Bone marrow (tissue), 2 donors: ENCODE data around the gene CASKIN1.
"Not testable (repeated sequence)": the region's sequence is repeated elsewhere in the genome, so short reads cannot be mapped to it uniquely, and the experiment has no call there.

ENCODE experiments used
- DNase-seq, 2 donors: peaks; one replicate each; lab custom pipeline; 2025; lab: John Stamatoyannopoulos, UW

The CASKIN1 gene, protein sequence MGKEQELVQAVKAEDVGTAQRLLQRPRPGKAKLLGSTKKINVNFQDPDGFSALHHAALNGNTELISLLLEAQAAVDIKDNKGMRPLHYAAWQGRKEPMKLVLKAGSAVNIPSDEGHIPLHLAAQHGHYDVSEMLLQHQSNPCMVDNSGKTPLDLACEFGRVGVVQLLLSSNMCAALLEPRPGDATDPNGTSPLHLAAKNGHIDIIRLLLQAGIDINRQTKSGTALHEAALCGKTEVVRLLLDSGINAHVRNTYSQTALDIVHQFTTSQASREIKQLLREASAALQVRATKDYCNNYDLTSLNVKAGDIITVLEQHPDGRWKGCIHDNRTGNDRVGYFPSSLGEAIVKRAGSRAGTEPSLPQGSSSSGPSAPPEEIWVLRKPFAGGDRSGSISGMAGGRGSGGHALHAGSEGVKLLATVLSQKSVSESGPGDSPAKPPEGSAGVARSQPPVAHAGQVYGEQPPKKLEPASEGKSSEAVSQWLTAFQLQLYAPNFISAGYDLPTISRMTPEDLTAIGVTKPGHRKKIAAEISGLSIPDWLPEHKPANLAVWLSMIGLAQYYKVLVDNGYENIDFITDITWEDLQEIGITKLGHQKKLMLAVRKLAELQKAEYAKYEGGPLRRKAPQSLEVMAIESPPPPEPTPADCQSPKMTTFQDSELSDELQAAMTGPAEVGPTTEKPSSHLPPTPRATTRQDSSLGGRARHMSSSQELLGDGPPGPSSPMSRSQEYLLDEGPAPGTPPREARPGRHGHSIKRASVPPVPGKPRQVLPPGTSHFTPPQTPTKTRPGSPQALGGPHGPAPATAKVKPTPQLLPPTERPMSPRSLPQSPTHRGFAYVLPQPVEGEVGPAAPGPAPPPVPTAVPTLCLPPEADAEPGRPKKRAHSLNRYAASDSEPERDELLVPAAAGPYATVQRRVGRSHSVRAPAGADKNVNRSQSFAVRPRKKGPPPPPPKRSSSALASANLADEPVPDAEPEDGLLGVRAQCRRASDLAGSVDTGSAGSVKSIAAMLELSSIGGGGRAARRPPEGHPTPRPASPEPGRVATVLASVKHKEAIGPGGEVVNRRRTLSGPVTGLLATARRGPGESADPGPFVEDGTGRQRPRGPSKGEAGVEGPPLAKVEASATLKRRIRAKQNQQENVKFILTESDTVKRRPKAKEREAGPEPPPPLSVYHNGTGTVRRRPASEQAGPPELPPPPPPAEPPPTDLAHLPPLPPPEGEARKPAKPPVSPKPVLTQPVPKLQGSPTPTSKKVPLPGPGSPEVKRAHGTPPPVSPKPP (N-terminal part only)

DNA sequence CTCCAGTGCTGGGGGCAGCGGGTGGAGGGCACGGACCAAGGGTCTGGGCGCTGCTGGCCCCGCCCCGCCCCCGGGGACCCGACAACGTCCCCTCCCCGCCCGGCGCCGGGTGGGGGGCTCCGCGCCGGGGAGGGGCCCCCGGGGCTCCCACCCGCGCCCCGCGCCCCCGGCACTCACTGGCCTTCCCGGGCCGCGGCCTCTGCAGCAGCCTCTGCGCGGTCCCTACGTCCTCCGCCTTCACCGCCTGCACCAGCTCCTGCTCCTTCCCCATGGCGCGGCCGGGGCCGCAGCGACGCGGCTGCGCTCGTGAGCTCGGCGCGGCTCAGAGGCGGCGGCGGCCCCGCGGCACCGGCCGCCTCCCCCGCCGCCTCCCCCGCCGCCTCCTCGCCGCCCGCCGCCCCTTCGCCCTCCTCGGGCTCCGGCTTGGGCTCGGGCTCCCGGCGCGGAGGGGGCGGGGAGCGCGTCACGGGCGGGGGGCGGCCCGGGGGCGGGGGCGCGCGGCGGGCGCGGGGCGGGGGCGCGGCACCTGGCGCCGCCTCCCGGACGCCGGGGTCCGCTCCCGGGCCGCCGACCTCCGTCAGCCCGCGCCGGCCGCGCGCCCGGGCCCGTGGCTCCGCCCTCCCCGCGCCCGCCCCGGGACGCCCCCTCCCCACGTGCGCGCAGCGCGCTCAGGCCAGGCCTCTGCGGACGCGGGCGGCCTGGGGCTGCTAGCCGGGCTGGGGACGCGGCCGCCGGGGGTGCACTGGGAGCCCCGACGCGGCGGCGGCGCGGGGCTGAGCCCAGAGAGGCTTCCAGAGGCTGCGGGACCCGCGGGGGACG, at the start of gene CASKIN1:
Gene CASKIN1 (minus strand): TSS at position 444 of the 819 bp plus-strand sequence. CDS start 173 bp downstream, at position 271.
- DNase-seq = no peak

DNA sequence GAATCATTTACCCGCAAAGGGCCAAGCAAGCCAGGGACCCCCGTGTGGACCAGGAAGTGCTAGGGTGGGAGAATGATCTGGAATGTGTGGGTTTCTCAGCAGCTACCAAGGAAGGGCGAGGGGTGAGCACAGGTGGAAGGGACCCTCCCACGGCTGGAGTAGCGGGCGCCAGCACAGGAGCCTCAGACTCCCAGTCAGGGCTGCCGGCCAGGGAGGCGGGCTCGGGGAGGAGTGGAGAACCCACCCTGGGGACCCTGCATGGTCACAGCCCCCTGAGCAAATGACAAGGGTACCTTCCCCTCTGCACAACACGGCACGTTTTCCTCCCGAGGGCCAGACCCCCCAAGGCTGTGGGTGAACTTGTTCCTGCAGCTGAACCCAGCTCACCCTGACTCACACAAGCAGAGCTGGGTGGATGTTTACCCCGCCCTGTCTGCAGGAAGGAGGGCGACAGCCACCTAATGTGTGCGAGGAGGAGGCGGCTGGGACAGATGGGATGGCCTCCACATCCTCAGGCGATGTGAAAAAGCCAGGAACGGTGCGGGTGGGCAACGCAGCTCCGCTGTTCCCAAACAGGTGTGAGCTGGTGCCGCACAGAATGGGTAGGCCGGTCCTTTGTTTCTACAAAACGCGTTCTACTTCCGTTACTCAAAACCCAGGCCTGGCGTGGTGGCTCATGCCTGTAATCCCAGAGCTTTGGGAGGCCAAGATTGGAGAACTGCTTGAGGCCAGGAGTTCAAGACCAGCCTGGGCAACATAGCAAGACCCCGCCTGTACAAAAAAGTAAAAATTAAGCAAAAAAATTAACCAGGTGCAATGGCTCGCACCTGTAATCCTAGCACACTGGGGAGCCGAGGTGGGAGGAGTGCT, 48.8 kb upstream of the CASKIN1 start:
- no peak for DNase-seq

DNA sequence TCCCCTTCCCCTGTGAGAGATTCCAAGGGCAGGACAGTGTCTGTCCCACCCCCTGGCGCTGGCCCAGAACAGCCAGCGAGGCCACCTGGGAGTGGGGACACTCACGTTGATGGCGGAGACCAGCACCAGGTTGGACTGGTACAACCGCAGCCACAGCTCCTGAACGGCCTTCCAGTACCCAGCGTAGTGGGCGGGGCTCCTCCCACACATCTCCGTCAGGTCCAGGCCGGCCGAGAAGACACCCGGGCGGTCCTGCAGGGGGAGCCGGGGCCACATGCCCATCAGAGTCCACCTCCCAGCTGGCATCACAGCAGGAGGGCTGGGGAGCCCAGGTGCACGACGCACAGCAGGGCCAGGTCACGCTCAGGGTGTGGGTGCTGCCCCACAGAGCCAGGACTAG, 47.9 kb upstream of the CASKIN1 start:
- no peak for DNase-seq

DNA sequence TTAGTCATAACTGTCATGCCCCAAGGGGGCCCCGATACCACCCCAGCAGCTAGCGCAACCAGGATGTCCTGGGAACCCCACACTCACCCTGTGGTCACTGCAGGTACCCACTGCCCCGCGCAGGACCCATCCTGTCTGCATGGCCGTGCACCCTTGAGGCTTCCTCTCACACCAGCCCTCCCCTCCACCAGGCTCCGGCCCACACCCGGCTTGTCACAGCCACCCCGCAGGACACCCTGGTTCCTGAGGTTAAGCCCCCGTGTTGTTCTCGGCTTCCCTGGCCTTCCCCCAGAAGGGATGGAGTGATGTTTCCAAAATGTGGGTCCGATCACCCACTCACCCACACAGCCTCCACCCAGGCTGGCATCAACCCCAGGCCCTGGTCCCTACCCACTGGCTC, 47.4 kb upstream of the CASKIN1 start:
- no peak for DNase-seq

DNA sequence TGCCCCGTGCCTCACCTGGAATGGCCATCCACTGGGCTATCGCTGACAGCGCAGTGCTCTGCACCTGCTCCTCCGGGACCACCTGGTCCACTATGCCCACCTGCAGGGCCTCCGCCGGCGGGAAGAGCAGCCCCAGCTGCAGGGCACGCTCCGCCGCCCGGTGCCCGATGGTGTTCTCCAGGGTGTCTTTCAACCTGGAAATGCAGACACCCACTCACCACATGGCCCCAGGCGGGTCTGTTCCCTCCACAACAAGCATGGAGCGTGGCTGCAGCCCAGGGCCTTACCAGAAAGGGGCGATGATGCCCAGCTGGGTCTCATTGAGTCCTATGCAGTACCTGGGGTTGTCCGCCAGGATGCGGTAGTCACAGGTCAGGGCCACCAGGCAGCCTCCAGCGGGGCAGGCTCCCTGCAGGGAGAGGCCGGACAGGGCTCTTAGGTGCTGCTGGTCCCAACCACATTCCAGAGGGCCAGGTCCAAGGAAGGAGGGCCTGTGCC, 46.7 kb upstream of the CASKIN1 start:
- no peak for DNase-seq

DNA sequence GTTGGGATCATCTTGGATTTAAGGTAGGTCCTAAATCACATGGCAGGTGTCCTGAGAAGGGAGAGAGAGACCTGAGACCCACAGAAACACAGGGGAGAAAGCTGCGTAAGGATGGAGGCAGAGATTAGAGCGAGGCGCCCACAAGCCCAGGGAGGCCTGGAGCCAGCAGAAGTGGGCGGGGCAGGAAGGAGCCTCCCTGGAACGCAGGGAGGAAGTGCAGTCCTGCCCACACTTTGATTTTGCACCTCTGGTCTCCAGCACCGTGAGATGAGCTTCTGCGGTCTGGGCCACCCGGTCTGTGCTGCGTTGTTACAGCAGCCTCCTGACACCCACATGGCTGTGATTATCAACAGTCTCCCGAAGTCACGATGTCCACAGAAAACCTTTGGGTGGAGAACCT, 46.2 kb upstream of the CASKIN1 start:
- no peak for DNase-seq

DNA sequence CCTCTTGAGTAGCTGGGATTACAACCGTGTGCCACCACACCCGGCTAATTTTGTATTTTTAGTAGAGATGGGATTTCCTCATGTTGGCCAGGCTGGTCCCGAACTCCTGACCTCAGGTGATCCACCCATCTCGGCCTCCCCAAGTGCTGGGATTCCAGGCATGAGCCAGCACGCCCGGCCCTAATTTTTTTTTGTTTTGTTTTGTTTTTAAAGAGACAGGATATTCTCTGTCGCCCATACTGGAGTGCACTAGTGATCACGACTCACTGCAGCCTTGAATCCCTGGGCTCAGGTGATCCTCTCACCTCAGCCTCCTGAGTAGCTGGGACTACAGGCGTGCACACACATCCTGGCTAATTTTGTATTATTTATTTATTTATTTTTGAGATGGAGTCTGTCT, 43.9 kb upstream of the CASKIN1 start:
- not testable (repeated sequence) for DNase-seq

DNA sequence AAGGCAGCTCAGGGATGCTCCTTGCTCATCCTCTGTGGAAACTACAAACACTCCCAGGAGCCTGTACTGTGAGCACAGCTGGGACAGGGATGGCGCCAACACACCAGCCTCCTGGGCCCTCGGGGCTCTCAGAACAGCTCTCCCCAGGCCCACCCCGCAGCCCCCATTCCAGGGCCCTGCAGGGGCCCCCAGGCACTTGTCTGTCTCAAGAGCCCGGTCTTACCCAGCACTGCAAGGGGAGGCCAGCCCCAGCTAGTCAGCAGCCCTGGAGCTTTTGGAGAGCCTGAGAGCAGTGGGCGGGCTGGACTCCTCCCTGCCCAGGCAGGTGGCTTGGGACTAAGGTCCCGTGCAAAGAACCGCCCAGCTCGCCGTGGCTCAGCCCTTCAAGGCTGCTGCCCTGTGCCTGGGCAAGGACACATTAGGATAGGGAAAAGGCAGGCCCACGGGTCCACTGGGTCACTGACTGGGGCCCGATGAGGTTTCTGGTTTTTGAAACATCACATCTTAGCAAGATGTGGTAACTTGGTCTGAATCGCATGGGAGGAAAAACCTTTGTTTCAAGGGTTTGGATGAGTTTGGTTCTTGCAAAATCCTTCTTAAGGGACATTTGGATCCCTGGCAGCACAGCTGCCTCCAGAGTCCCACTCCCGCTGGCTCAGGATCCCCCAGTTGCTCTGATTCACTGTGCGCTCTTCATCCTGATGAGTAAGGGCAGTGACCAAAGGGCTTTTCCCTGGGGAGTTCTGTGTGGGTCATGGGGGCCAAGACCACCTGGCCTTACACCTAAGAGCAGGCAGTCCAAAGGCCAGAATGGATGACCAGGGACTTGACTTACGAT, 42.7 kb upstream of the CASKIN1 start:
- no peak for DNase-seq

DNA sequence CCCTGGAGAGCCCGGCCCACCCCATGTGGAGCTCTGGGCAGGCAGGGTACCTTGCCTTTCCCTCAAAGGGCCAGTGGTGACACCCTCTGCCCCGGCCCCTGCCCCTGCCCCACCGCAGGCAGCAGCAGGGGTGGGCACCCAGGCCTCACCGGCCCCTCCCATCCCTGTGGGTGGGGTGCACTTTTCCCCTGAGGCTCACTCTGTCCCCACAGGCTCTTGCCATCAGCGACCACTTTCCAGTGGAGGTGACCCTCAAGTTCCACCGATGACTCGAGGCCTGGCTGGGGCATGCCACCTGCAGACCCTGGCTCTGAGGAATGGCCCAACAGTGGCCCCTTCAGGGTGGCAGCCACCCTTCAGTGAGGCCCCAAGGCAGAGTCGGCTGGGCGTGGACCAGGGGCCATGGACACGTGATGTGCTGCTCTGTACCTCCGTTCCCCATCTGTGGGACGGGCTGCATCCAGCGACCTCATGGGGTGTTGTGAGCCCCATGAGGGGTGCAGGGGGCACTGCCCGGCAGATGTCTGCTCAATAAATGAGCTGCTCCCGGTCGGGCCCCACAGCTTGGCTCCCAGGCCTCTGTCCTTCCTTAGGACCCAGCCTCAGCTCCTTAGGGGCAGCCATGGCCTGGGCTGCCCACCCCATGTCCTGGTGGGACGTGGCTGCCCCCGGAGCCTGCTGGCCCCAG, 41.9 kb upstream of the CASKIN1 start:
- DNase-seq = no peak

DNA sequence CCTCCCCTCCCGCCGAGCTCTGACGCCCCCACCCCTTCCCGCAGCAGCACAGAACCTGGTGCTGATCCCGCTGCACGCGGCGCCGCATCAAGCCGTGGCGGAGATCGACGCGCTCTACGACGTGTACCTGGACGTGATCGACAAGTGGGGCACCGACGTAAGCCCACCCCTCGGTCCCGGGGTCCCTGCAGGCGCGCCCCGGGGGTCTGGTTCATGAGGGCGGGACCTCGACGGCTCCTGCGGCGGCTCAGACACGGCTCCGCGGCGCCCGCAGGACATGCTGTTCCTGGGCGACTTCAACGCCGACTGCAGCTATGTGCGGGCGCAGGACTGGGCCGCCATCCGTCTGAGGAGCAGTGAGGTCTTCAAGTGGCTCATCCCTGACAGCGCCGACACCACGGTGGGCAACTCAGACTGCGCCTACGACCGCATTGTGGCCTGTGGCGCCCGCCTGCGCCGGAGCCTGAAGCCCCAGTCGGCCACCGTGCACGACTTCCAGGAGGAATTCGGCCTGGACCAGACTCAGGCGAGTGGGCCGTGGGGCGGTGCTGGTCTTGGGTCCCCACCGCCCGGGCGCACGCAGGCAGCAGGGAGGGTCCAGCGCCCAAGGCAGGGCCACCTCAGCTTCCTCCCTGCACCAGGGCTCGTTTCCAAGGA, 41.2 kb upstream of the CASKIN1 start:
- DNase-seq = no peak

DNA sequence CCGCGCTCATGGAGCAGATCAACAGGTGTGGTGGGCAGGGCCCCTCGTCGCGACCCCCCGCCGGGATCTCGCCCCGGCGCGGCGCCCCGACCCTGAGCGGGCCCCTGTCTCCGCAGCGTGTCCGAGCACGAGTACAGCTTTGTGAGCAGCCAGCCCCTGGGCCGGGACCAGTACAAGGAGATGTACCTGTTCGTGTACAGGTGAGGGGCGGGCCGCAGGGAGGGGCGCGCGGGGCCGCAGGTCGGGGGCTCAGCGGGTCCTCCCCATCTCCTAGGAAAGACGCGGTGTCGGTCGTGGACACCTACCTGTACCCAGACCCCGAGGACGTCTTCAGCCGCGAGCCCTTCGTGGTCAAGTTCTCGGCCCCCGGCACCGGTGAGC, 40.7 kb upstream of the CASKIN1 start:
- no peak for DNase-seq

DNA sequence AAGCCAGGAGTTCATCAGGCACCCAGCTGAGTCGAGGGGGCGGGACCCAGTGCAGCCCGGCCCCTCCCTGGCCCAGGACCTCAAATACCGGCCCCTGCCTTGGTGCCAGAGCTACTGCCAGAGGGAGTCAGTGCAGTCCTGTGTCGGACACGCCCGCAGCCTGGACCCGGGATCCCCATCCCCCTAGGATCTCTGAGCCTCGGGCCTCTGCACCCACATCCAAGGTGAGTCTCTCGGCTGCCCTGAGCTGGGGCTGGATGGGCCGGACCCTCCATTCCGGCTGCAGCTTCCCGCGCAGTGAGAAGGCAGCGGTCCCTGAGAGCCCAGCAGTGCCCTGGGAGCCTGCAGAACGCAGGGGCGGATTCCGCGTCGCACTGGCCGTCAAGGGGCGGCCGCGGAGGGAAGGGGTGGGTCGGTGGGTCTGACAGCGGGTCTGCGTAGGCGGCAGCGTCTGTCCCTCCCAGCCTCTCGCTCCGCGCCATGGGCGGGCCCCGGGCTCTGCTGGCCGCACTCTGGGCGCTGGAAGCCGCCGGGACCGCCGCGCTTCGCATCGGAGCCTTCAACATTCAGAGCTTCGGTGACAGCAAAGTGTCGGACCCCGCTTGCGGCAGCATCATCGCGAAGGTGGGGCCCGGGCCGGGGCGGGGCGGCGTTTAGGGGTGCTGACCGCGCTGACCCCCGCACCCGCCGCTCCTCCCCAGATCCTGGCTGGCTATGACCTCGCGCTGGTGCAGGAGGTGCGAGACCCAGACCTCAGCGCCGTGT, 40.1 kb upstream of the CASKIN1 start, which contains the start of gene DNASE1L2:
Gene DNASE1L2 (plus strand): TSS at position 108 of the 765 bp plus-strand sequence. CDS start 373 bp downstream, at position 481.
- DNase-seq = no peak

DNA sequence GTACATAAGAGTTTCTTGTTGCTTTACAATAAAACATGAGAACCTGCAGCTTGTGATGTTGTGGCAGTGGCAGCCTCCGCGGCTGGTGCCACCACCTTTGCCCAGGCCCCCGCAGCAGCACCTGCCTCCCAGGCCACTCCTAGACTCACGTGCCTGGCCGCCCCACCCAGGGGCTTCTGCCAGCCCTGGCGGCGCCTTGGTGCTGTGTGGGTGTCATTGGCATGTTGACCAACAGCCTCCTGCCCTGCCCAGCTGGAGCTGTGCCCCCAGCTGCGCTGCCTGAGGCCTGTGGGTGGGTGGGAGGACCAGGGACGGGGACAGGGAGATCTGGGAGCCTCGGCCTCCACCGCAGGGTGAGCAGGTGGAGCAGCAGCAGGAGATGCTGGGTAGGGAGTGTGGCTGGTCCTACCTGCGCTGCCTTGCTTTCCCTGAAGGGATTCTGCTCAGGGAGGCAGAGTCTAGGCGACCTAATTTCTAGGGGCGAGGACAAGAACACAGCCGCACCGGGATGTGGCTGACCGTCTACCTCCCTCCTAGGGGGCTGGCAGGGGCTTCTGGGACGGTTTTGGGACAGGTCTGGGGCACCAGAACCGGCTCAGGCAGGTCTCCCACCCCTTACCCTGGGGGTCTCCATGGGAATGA, 39.4 kb upstream of the CASKIN1 start:
- no peak for DNase-seq

DNA sequence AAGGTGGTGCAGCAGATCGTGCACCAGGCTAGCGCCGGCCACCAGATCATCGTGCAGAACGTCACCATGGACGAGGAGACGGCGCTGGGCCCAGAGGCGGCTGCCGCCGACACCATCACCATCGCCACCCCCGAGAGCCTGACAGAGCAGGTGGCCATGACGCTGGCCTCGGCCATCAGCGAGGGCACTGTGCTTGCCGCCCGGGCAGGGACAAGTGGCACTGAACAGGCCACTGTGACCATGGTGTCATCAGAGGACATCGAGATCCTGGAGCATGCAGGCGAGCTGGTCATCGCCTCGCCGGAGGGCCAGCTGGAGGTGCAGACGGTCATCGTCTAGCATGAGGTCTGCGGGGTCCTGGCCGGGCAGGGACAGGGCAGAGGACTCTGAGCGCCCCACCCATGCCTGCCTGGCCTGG, 38.8 kb upstream of the CASKIN1 start:
- no peak for DNase-seq

DNA sequence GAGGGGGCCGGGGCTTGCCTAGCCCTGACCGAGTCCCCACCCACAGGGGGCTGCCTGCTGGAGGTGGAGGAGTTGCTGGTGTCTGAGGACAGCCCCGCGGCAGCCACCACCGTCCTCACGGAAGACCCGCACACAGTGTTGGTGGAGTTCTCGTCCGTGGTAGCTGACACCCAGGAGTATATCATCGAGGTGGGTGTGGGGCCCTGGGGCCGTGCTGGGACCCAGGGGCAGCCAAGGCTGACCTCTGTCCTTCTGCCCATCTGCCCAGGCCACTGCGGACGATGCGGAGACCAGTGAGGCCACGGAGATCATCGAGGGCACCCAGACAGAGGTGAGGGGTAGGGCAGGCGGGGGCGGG, 38.4 kb upstream of the CASKIN1 start:
- no peak for DNase-seq

DNA sequence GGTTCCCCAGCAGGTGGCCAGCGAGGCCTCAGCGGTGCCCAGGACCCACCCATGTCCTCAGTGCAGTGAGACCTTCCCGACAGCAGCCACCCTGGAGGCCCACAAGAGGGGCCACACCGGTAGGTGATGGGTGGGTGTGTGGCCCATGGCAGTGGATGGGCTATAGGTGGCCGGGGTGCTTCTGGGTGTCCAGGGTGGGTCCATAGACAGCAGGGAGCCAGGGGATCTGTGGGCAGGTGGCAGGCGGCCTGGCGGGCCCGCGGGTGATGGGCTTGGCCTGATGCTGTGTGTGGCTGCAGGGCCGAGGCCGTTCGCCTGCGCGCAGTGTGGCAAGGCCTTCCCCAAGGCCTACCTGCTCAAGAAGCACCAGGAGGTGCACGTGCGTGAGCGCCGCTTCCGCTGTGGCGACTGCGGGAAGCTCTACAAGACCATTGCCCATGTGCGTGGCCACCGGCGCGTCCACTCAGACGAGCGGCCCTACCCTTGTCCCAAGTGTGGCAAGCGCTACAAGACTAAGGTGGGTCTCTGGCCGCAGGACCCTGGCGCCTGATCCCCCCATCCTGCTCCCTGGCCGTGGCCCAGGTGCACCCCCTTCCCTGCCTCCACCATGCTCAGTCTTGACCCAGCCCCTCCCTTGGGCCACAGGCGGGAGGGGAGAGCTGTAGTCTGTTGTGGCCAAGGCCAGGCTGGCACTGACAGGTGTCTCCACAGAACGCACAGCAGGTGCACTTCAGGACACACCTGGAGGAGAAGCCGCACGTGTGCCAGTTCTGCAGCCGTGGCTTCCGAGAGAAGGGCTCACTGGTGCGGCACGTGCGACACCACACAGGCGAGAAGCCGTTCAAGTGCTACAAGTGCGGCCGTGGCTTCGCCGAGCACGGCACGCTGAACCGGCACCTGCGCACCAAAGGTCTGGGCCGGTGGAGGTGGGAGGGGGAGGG, 37.7 kb upstream of the CASKIN1 start:
- DNase-seq = no peak
